OCI-LY1 (cell line): ENCODE data around the gene FUT4.
A peak's percentile ranks its signal among the peaks of the same experiment; 100 is the strongest.

Experiments used
- H2AFZ ChIP-seq: fragments of 200-600 bp; sonication (generic), shearing (Covaris generic); 2 replicates; pipeline ENCODE4 v1.6.0; 2014; ENCODE audit warnings: antibody characterized with exemption, mild to moderate bottlenecking, low read length
- H3F3A ChIP-seq: fragments of 200-600 bp; sonication (generic), shearing (Covaris generic); 2 replicates; pipeline ENCODE4 v1.6.0; 2014; ENCODE audit warnings: mild to moderate bottlenecking, antibody characterized with exemption, low read length, moderate library complexity; ENCODE audit not compliant: insufficient read depth
- H3K27ac ChIP-seq: fragments of 200-600 bp; sonication (generic); 2 replicates; pipeline ENCODE4 v1.5.1; 2014; ENCODE audit warnings: low read length, mixed run types, mild to moderate bottlenecking, low read depth; ENCODE audit not compliant: poor library complexity, severe bottlenecking
- H3K27me3 ChIP-seq: fragments of 200-600 bp; sonication (generic); 2 replicates; pipeline ENCODE4 v1.6.0; 2014; ENCODE audit warnings: antibody characterized with exemption, mild to moderate bottlenecking, low read length, moderate library complexity; ENCODE audit not compliant: insufficient read depth
- H3K36me3 ChIP-seq: fragments of 200-600 bp; sonication (generic); 2 replicates; pipeline ENCODE4 v1.6.1; 2014; ENCODE audit warnings: mild to moderate bottlenecking, antibody characterized with exemption, low read length, moderate library complexity, mixed read lengths; ENCODE audit not compliant: insufficient read depth
- H3K4me1 ChIP-seq: fragments of 200-600 bp; sonication (generic); 2 replicates; pipeline ENCODE4 v1.5.1; 2014; ENCODE audit warnings: mild to moderate bottlenecking, low read length, moderate library complexity; ENCODE audit not compliant: insufficient read depth, severe bottlenecking
- H3K4me2 ChIP-seq: fragments of 200-600 bp; sonication (generic), shearing (Covaris generic); 2 replicates; pipeline ENCODE4 v1.6.1; 2014; ENCODE audit warnings: low read length
- H3K4me3 ChIP-seq: fragments of 200-600 bp; sonication (generic); 2 replicates; pipeline ENCODE4 v1.5.1; 2014; ENCODE audit warnings: low read length, low read depth, mild to moderate bottlenecking, mixed read lengths; ENCODE audit not compliant: poor library complexity, severe bottlenecking
- H3K79me2 ChIP-seq: fragments of 200-600 bp; shearing (Covaris generic); 2 replicates; pipeline ENCODE4 v1.6.1; 2016; ENCODE audit warnings: mixed run types, low read length, mixed read lengths; ENCODE audit not compliant: insufficient read depth
- H3K9ac ChIP-seq: fragments of 200-600 bp; sonication (generic), shearing (Covaris generic); 2 replicates; pipeline ENCODE4 v1.6.1; 2014; ENCODE audit warnings: mild to moderate bottlenecking, low read length, mixed read lengths
- H3K9me2 ChIP-seq: fragments of 200-600 bp; sonication (generic), shearing (Covaris generic); 2 replicates; pipeline ENCODE4 v1.6.1; 2014; ENCODE audit warnings: low read depth, mild to moderate bottlenecking, low read length, mixed read lengths
- H3K9me3 ChIP-seq: fragments of 200-600 bp; shearing (Covaris generic); 2 replicates; pipeline ENCODE4 v1.6.1; 2014; ENCODE audit warnings: low read length, mixed read lengths
- H4K20me1 ChIP-seq: fragments of 200-600 bp; sonication (generic), shearing (Covaris generic); 2 replicates; pipeline ENCODE4 v1.6.0; 2016; ENCODE audit warnings: mild to moderate bottlenecking, low read length; ENCODE audit not compliant: insufficient read depth
- EZH2 ChIP-seq: fragments of 200-600 bp; sonication (generic), shearing (Covaris generic); IDR thresholded peaks from 2 replicates; pipeline ENCODE4 v1.8.0; 2017; ENCODE audit warnings: borderline replicate concordance, mixed run types, mild to moderate bottlenecking, antibody characterized with exemption, low read length, moderate library complexity, mixed read lengths
- TF ChIP-seq, protein P1 (sequence below): fragments of 200-600 bp; sonication (generic), shearing (Covaris generic); IDR thresholded peaks from 2 replicates; pipeline ENCODE4 v1.5.1; 2017; ENCODE audit warnings: mild to moderate bottlenecking, antibody characterized with exemption, low read length, moderate library complexity, mixed read lengths

The FUT4 gene

DNA sequence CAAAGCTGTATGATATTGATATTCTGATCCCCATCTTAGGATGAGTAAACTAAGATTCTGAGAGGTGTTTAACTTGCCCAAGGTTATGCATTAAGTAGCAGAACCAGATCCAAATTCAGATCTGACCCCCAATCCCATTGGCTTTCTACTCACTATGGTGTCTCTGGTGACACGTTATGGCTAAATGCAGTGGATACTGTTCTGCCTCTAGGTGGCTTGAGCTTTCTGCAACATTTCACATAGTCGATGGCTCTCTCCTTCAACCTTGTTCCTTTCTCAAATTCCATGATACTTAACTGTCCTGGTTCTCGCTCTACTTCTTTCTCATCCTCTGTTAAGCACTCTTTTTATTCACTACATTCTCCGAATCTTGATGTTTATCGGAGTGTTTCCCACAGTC lies 22.0 kb upstream of the FUT4 start:
- TF ChIP-seq, protein P1, sequence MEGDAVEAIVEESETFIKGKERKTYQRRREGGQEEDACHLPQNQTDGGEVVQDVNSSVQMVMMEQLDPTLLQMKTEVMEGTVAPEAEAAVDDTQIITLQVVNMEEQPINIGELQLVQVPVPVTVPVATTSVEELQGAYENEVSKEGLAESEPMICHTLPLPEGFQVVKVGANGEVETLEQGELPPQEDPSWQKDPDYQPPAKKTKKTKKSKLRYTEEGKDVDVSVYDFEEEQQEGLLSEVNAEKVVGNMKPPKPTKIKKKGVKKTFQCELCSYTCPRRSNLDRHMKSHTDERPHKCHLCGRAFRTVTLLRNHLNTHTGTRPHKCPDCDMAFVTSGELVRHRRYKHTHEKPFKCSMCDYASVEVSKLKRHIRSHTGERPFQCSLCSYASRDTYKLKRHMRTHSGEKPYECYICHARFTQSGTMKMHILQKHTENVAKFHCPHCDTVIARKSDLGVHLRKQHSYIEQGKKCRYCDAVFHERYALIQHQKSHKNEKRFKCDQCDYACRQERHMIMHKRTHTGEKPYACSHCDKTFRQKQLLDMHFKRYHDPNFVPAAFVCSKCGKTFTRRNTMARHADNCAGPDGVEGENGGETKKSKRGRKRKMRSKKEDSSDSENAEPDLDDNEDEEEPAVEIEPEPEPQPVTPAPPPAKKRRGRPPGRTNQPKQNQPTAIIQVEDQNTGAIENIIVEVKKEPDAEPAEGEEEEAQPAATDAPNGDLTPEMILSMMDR: peak; percentile 25; the same call in 1 of the 2 replicates
- no peak for TF ChIP-seq EZH2
- H3K9ac ChIP-seq: no peak overlapping the region
- H3K27ac ChIP-seq: no peak overlapping the region
- H3K79me2 ChIP-seq: no peaks in the 10 kb centered on the region
- no peaks in the 10 kb centered on the region for H3K27me3 ChIP-seq
- no peaks in the 10 kb centered on the region for H3K4me1 ChIP-seq
- H3K4me3 ChIP-seq: no peak overlapping the region
- H2AFZ ChIP-seq: no peak overlapping the region
- H3K9me3 ChIP-seq: no peaks in the 10 kb centered on the region
- no peaks in the 10 kb centered on the region for H3F3A ChIP-seq
- no peaks in the 10 kb centered on the region for H3K9me2 ChIP-seq
- H3K36me3 ChIP-seq: no peaks in the 10 kb centered on the region
- no peak overlapping the region for H3K4me2 ChIP-seq
- H4K20me1 ChIP-seq: no peaks in the 10 kb centered on the region

DNA sequence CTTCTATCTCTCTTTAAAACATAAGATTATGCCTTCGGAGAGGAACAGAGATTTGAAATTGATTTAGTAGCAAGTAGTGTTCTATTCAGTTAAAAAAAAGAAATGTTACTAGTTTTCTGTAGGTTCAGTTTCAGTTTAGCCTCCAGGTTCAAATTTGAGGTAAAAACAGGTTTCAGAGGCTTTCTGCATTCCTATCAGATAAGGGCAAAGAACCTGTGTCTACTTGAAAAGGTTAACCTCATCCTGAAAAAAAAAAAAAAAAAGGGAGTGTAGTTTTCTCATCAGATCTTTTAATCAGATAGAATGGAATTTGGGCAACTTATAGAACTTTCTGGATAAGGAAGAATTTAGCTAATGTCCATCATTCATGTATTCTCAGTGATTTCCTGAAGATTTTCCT lies 19.4 kb upstream of the FUT4 start:
- Histone ChIP-seq H3F3A (no peaks in the 10 kb centered on the region), H3K9me3 (no peaks in the 10 kb centered on the region), H3K36me3 (no peaks in the 10 kb centered on the region), H3K27me3 (no peaks in the 10 kb centered on the region), H3K4me2 (no peak overlapping the region), H3K9me2 (no peaks in the 10 kb centered on the region), H3K4me3 (no peak overlapping the region), H3K27ac (no peak overlapping the region), H3K9ac (no peak overlapping the region), H2AFZ (no peak overlapping the region), H4K20me1 (no peaks in the 10 kb centered on the region), H3K4me1 (no peaks in the 10 kb centered on the region), H3K79me2 (no peaks in the 10 kb centered on the region)
- TF ChIP-seq EZH2: no peak
- TF ChIP-seq, protein P1: no peak

DNA sequence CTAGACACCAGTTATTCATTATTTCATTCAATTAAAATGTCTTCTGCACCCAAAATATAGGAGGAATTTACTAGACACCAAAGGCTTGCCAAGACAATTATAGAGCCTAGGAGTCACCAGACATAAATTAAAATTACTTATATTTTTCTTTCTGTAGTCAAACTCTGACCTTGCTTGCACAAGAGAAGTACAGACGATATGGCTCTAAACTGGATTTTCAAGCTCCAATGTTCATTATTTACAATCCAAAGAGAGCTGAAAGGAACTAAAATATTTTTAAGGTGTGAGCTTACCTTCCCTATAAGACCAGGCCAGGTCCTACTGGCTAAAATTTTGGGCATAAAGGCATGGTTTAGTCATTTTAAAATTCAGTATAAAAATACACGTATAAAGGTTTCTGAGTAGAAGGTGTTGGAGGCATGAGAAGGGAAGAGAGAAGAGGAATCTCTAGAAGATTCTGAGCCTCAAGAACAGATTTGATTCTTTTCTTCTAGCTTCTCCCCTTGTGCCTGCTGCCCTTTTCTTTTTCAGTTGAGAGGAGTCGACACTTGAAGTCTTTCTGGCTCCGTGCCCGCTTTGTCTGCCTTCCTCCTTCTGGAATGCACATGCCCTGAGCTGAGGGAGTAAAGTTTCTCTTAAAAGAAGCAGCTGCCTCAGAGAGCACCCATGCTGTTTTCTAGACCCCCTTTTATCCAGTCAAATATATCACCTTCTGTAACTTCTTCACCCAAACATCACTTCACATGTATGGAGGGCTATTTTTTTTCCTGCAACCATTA lies 18.0 kb upstream of the FUT4 start:
- Histone ChIP-seq H3K4me1 (no peaks in the 10 kb centered on the region), H3K27ac (no peak overlapping the region), H3K27me3 (no peaks in the 10 kb centered on the region), H3K9me3 (no peaks in the 10 kb centered on the region), H3K79me2 (no peaks in the 10 kb centered on the region), H3K4me3 (no peak overlapping the region), H2AFZ (no peak overlapping the region), H3K4me2 (no peak overlapping the region), H3F3A (no peaks in the 10 kb centered on the region), H3K9ac (no peak overlapping the region), H3K9me2 (no peaks in the 10 kb centered on the region), H3K36me3 (no peaks in the 10 kb centered on the region), H4K20me1 (no peaks in the 10 kb centered on the region)
- TF ChIP-seq, protein P1: no peak
- TF ChIP-seq EZH2: no peak
